K562 (cell line): ENCODE results near the gene OR4D9. TPM values are rescaled to one million over a fixed set of nuclear protein-coding genes. Genes with fewer than 3 reads are reported as not detected.

Source experiments
- FOXM1 ChIP-seq, 2 experiments: fragments of 450-650 bp in 1 of 2; sonication (generic) in 1 of 2; formaldehyde crosslinking in 1 of 2; IDR thresholded peaks; 2 replicates each; pipeline versions ENCODE4 v1.6.1 to v1.9.0; 2017 to 2022; ENCODE audit warnings: low read depth in 2 of 2, mild to moderate bottlenecking in 2 of 2, missing genetic modification reagents in 1 of 2, moderate library complexity in 1 of 2
- GABPA ChIP-seq: fragments of 200-800 bp; sonication (Bioruptor generic); conservative IDR thresholded peaks from 2 replicates; pipeline ENCODE4 v1.6.1; 2016; ENCODE audit warnings: low read depth, missing genetic modification characterization, missing compliant biosample characterization
- JUN ChIP-seq, 2 experiments: sonication (generic) in 1 of 2; formaldehyde crosslinking in 1 of 2; IDR thresholded peaks; 2 replicates each; pipeline versions ENCODE4 v1.6.1 to v1.8.0; 2012 to 2022; ENCODE audit warnings: borderline replicate concordance in 2 of 2, mild to moderate bottlenecking in 2 of 2, improper control_type of control experiment in 1 of 2, low read depth in 1 of 2, low read length in 1 of 2, missing genetic modification reagents in 1 of 2
- MXI1 ChIP-seq: IDR thresholded peaks from 2 replicates; pipeline ENCODE4 v1.6.1; 2011; ENCODE audit warnings: low read depth, mild to moderate bottlenecking, improper control_type of control experiment, low read length
- NFRKB ChIP-seq: fragments of 450-650 bp; IDR thresholded peaks from 2 replicates; pipeline ENCODE4 v1.6.1; 2016; ENCODE audit warnings: low read depth
- SIX5 ChIP-seq, 2 experiments: IDR thresholded peaks; 2 replicates each; pipeline ENCODE4 v1.6.1; 2011; ENCODE audit warnings: low read length in 2 of 2, borderline replicate concordance in 1 of 2, low read depth in 1 of 2, mild to moderate bottlenecking in 1 of 2, moderate library complexity in 1 of 2; ENCODE audit not compliant: insufficient read depth in 1 of 2
- SRSF3 ChIP-seq: fragments of 200-400 bp; formaldehyde crosslinking; IDR thresholded peaks from 2 replicates; pipeline ENCODE4 v1.6.1; 2016; ENCODE audit warnings: mild to moderate bottlenecking, low read length, moderate library complexity; ENCODE audit not compliant: insufficient read depth
- XRCC4 ChIP-seq: IDR thresholded peaks from one replicate; pipeline ENCODE4 v1.6.1; 2011; ENCODE audit not compliant: insufficient read depth, insufficient read length; ENCODE audit errors: extremely low read depth
- ZNF133 ChIP-seq: fragments of 250-450 bp; sonication (Bioruptor Pico); IDR thresholded peaks from 2 replicates; pipeline ENCODE4 v1.4.0; 2020; ENCODE audit warnings: mild to moderate bottlenecking
- ZNF398 ChIP-seq: fragments of 250-450 bp; sonication (Bioruptor Pico); IDR thresholded peaks from 2 replicates; pipeline ENCODE4 v1.8.0; 2021; ENCODE audit warnings: moderate library complexity, mild to moderate bottlenecking, inconsistent platforms
- polyA plus RNA-seq, 8 experiments: library from polyadenylated mRNA; depleted of rRNA in 4 of 8; stranded (reverse) in 5 of 8; unstranded in 3 of 8; fragments of >200 nt; fragmentation: Nextera tagmentation in 2 of 8; fragmentation: Illumina TruSeq in 1 of 8; extraction: Ambion mirVana in 2 of 8; extraction: Trizol in 1 of 8; gene quantifications; 2 replicates each; pipeline versions ENCODE4 v1.2.1 to v1.2.3, GENCODE V29; 2011 to 2014; ENCODE audit warnings: inconsistent platforms in 1 of 8, missing spikeins in 1 of 8
- total RNA-seq, 7 experiments: library from RNA; depleted of rRNA in 6 of 7; stranded (reverse); fragments of >200 nt in 6 of 7; fragmentation: Illumina TruSeq in 2 of 7; extraction: Trizol in 2 of 7; gene quantifications; 2 replicates each; pipeline versions ENCODE4 v1.2.1 to v1.2.3, GENCODE V29; 2011 to 2021; ENCODE audit warnings: low replicate concordance in 1 of 7
- TF ChIP-seq, protein P1 (sequence below): fragments of 150-350 bp; IDR thresholded peaks from 2 replicates; pipeline ENCODE4 v1.6.1; 2014; ENCODE audit warnings: low read depth, mild to moderate bottlenecking, low read length, borderline replicate concordance
- TF ChIP-seq, protein P2 (sequence below): fragments of 200-800 bp; sonication (Bioruptor generic); IDR thresholded peaks from 2 replicates; pipeline ENCODE4 v1.6.1; 2016; ENCODE audit warnings: missing genetic modification characterization, missing compliant biosample characterization

Gene OR4D9
- total and polyA plus RNA-seq, 9 of the 15 experiments (the other 6 are each of a cell fraction or from before 2014, with no cell fraction given) = not detected

- TF ChIP-seq ZNF398 (CRISPR knock-in tag) (no peak), MXI1 (peak; percentile 76; the same call in 1 of the 2 replicates), XRCC4 (no peak), NFRKB (no peak), GABPA (tag) (peak; percentile 40; the same call in 1 of the 2 replicates), SRSF3 (no peak), ZNF133 (CRISPR knock-in tag) (no peak), JUN (IDR thresholded peaks at IDR 0.05; ENCODE audit: borderline replicate concordance, low read depth, low read length) (peak; percentile 17; the same call in 1 of the 2 replicates), JUN (CRISPR knock-in tag; IDR thresholded peaks at IDR 0.05; ENCODE audit: borderline replicate concordance) (no peak), SIX5 (IDR thresholded peaks at IDR 0.05; ENCODE audit: borderline replicate concordance in 1 of 2, insufficient read depth in 1 of 2, low read depth in 1 of 2, low read length in 2 of 2) (no peak), FOXM1 (IDR thresholded peaks at IDR 0.05; ENCODE audit: low read depth) (0 out of 2 replicates have a peak, but pooled peaks have one; percentile 11), FOXM1 (CRISPR knock-in tag; IDR thresholded peaks at IDR 0.05; ENCODE audit: low read depth) (no peak)
- TF ChIP-seq, protein P1, sequence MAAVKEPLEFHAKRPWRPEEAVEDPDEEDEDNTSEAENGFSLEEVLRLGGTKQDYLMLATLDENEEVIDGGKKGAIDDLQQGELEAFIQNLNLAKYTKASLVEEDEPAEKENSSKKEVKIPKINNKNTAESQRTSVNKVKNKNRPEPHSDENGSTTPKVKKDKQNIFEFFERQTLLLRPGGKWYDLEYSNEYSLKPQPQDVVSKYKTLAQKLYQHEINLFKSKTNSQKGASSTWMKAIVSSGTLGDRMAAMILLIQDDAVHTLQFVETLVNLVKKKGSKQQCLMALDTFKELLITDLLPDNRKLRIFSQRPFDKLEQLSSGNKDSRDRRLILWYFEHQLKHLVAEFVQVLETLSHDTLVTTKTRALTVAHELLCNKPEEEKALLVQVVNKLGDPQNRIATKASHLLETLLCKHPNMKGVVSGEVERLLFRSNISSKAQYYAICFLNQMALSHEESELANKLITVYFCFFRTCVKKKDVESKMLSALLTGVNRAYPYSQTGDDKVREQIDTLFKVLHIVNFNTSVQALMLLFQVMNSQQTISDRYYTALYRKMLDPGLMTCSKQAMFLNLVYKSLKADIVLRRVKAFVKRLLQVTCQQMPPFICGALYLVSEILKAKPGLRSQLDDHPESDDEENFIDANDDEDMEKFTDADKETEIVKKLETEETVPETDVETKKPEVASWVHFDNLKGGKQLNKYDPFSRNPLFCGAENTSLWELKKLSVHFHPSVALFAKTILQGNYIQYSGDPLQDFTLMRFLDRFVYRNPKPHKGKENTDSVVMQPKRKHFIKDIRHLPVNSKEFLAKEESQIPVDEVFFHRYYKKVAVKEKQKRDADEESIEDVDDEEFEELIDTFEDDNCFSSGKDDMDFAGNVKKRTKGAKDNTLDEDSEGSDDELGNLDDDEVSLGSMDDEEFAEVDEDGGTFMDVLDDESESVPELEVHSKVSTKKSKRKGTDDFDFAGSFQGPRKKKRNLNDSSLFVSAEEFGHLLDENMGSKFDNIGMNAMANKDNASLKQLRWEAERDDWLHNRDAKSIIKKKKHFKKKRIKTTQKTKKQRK = no peak
- TF ChIP-seq, protein P2, sequence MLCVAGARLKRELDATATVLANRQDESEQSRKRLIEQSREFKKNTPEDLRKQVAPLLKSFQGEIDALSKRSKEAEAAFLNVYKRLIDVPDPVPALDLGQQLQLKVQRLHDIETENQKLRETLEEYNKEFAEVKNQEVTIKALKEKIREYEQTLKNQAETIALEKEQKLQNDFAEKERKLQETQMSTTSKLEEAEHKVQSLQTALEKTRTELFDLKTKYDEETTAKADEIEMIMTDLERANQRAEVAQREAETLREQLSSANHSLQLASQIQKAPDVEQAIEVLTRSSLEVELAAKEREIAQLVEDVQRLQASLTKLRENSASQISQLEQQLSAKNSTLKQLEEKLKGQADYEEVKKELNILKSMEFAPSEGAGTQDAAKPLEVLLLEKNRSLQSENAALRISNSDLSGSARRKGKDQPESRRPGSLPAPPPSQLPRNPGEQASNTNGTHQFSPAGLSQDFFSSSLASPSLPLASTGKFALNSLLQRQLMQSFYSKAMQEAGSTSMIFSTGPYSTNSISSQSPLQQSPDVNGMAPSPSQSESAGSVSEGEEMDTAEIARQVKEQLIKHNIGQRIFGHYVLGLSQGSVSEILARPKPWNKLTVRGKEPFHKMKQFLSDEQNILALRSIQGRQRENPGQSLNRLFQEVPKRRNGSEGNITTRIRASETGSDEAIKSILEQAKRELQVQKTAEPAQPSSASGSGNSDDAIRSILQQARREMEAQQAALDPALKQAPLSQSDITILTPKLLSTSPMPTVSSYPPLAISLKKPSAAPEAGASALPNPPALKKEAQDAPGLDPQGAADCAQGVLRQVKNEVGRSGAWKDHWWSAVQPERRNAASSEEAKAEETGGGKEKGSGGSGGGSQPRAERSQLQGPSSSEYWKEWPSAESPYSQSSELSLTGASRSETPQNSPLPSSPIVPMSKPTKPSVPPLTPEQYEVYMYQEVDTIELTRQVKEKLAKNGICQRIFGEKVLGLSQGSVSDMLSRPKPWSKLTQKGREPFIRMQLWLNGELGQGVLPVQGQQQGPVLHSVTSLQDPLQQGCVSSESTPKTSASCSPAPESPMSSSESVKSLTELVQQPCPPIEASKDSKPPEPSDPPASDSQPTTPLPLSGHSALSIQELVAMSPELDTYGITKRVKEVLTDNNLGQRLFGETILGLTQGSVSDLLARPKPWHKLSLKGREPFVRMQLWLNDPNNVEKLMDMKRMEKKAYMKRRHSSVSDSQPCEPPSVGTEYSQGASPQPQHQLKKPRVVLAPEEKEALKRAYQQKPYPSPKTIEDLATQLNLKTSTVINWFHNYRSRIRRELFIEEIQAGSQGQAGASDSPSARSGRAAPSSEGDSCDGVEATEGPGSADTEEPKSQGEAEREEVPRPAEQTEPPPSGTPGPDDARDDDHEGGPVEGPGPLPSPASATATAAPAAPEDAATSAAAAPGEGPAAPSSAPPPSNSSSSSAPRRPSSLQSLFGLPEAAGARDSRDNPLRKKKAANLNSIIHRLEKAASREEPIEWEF (CRISPR knock-in tag) = no peak
Observed at GRCh38 chr11:59550368-59550841, 39.1 kb downstream of the OR4D9 start (continued).
